Subcutaneous abdominal adipose tissue (tissue), 5 donors: ENCODE results near the gene ZNF532.

Experiments
- H3K27ac ChIP-seq: one replicate; pipeline ENCODE4 v1.7.0; 2013; ENCODE audit warnings: low read depth, mild to moderate bottlenecking, inconsistent platforms, low read length, moderate library complexity
- H3K27me3 ChIP-seq, 5 donors: one replicate each; pipeline ENCODE4 v1.7.0; 2013; ENCODE audit warnings: low read length in 5 of 5, inconsistent platforms in 1 of 5; ENCODE audit not compliant: control insufficient read depth in 5 of 5, insufficient read depth in 4 of 5
- H3K36me3 ChIP-seq, 5 donors: one replicate each; pipeline ENCODE4 v1.7.0; 2013; ENCODE audit warnings: low read length in 5 of 5; ENCODE audit not compliant: control insufficient read depth in 5 of 5, insufficient read depth in 5 of 5
- H3K4me1 ChIP-seq, 5 donors: one replicate each; pipeline ENCODE4 v1.7.0; 2013; ENCODE audit warnings: low read length in 5 of 5, mild to moderate bottlenecking in 3 of 5, moderate library complexity in 1 of 5; ENCODE audit not compliant: control insufficient read depth in 5 of 5, insufficient read depth in 5 of 5
- H3K4me3 ChIP-seq, 5 donors: one replicate each; pipeline ENCODE4 v1.7.0; 2013; ENCODE audit warnings: low read length in 5 of 5, low read depth in 1 of 5
- H3K9ac ChIP-seq, 5 donors: one replicate each; pipeline ENCODE4 v1.7.0; 2013; ENCODE audit warnings: low read length in 5 of 5, mild to moderate bottlenecking in 4 of 5, moderate library complexity in 3 of 5
- H3K9me3 ChIP-seq, 5 donors: one replicate each; pipeline ENCODE4 v1.7.0; 2013; ENCODE audit warnings: low read length in 5 of 5; ENCODE audit not compliant: control insufficient read depth in 5 of 5
- donor health status: healthy.
- donor health status: healthy.
- donor health status: healthy.
- donor health status: healthy.
- donor health status: healthy.

The ZNF532 gene

DNA sequence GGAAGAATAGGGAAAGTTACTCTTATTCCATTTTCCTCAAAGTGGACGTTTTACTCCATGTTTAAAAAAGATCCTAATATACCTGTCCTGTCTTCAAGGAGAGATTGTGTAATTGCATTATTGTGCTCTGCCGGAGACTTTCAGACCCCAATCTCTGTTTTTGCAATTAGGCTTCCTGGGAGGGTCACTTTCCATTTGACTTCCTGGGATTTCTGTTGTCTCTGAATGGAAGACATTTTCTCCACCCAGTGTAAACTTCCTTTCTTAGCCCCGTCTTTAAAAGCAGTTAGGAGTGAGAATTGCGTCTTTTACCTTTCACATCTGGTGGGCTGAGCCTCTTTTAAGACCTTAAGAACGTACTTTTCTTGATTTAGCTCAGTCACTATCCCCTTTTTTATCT lies 63.0 kb downstream of the ZNF532 start:
- H3K27me3 ChIP-seq, result no peaks in the 10 kb centered on the region
- peak overlapping the region in 2 of 5 donors; percentile 6 to 13 for H3K4me3 ChIP-seq
- H3K36me3 ChIP-seq, result peaks cover 0 to 14% (median 8%) of the 10 kb centered on the region in 5 donors
- H3K27ac ChIP-seq, result peak overlapping the region; percentile 24
- H3K9me3 ChIP-seq, result peaks cover 0 to 5% (median 0%) of the 10 kb centered on the region in 5 donors
- peaks cover 7 to 22% (median 16%) of the 10 kb centered on the region in 5 donors for H3K4me1 ChIP-seq
- H3K9ac ChIP-seq, result no peak overlapping the region

DNA sequence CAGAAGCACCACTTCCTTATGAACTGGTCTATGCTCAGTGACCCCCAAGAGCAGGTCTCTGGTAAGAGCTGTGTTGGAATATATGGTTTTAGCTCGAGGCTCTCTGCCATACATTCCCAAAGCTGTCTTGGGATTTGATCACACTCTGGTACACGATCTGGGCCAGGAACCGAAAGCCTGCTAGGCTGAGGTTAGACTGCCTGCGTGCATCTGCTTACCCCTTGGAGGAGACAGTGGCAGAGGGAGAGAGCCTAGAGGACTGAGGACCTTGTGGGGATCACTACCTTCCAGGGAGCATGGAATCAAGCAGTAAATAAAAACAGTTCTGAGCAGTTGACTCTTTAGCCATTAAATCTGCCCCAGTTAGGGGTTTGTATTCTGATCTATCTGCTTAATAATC lies 63.7 kb downstream of the ZNF532 start:
- Histone ChIP-seq H3K36me3 (peaks cover 0 to 9% (median 3%) of the 10 kb centered on the region in 5 donors), H3K9me3 (peaks cover 0 to 5% (median 0%) of the 10 kb centered on the region in 5 donors), H3K27ac (no peak overlapping the region), H3K27me3 (no peaks in the 10 kb centered on the region), H3K4me1 (peaks cover 7 to 22% (median 16%) of the 10 kb centered on the region in 5 donors), H3K4me3 (peak overlapping the region in 2 of 5 donors; percentile 31 to 37), H3K9ac (peak overlapping the region in 2 of 5 donors; percentile 8 to 53)

DNA sequence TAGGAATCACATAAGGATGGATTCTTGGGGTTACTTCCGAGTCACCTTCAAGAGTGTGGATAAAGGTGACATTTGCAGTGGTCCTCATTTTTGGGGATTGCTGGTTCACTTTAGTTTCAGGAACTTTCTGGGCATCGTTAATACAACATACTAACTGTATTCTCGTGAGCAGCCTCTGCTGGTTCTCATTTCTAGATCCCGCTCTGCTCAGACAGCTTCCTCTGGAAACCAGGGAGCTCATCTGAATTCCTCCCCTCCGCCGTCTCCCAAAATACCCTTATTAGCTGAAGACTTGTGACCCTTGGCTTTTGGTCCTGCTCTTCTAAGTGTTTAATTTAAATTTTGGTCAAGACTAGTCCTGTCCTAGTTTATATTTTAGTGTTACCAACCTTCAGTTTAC lies 64.5 kb downstream of the ZNF532 start:
- H3K9me3 ChIP-seq, result peaks cover 0 to 2% (median 0%) of the 10 kb centered on the region in 5 donors
- H3K4me3 ChIP-seq, result no peak overlapping the region
- H3K27ac ChIP-seq, result no peak overlapping the region
- peaks cover 0 to 7% (median under 1%) of the 10 kb centered on the region in 5 donors for H3K36me3 ChIP-seq
- H3K9ac ChIP-seq, result peak overlapping the region in 1 of 5 donors; percentile 1
- peaks cover 7 to 22% (median 16%) of the 10 kb centered on the region in 5 donors for H3K4me1 ChIP-seq
- no peaks in the 10 kb centered on the region for H3K27me3 ChIP-seq

GRCh38 chr18:58934356-58934755 lies 69.7 kb downstream of the ZNF532 start:
- Histone ChIP-seq H3K9me3 (no peaks in the 10 kb centered on the region), H3K36me3 (peaks cover 5 to 12% (median 8%) of the 10 kb centered on the region in 5 donors), H3K4me1 (peaks cover 0 to 24% (median 9%) of the 10 kb centered on the region in 5 donors), H3K4me3 (no peak overlapping the region), H3K27me3 (no peaks in the 10 kb centered on the region), H3K27ac (no peak overlapping the region), H3K9ac (no peak overlapping the region)

DNA sequence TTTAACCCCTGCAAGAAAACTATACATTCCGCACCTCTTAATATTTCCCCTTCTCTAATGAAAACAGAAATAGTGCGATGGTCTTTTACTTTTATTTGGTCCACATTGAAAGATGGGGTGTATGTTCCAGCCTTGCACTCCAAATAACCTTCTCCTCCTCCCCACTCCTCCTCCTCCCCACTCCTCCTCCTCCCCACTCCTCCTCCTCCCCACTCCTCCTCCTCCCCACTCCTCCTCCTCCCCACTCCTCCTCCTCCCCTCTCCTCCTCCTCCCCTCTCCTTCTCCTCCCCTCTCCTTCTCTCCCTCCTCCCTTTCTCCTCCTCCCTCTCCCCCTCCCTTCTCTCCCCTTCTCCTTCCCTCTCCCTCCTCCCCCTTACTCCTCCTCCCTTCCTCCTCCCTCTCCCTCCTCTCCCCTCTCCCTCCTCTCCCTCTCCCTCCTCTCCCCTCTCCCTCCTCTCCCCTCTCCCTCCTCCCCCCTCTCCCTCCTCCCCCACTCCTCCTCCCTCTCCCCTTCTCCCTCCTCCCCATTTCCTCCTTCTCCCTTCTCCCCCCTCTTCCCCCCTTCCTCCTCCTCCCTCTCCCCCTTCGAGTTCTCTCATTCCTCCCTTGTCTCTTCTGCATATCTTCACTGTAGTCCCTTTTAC lies 70.4 kb downstream of the ZNF532 start:
- Histone ChIP-seq H3K4me1 (peaks cover 0 to 24% (median 9%) of the 10 kb centered on the region in 5 donors), H3K27me3 (no peaks in the 10 kb centered on the region), H3K27ac (no peak overlapping the region), H3K36me3 (peaks cover 5 to 15% (median 8%) of the 10 kb centered on the region in 5 donors), H3K4me3 (no peak overlapping the region), H3K9ac (no peak overlapping the region), H3K9me3 (no peaks in the 10 kb centered on the region)

DNA sequence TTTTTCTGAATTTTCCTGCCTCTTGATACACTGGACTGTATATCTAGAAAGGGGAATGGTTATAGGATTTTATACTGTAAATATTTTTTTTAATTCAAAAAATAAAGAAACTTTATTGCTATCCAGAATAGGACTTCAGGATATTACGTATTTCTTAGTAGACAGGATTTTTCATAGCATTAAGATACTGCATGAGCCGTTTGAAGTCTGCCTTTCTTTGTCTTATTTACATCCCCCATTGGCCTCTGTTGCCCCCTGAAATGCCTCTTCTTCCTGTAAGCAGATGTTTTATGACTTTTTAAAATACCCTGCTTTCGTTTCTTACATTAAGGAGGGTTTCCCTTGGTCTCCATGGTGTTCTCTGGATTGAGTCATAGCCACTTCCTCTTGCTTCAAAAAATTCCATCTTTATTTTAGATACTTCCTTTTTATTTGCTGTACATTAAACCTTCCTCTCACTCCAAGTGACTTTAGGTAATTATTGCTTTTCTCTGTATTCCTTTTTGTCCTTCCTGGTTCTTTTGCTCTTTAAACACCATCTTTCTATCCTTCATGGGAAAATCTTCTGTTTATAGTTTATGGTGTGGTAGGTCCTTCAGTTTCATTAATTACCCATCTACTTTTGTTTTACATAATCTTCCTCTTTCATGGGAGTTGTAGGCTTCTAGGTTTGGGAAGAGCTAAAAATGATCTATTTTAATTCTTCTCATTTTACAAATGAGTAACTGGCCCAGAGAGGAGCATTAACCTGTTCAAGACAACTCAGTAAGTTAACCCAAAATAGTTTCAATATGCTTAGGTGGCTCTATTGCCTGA lies 72.6 kb downstream of the ZNF532 start:
- no peak overlapping the region for H3K9ac ChIP-seq
- no peaks in the 10 kb centered on the region for H3K27me3 ChIP-seq
- peaks cover 0 to 24% (median 9%) of the 10 kb centered on the region in 5 donors for H3K4me1 ChIP-seq
- peaks cover 11 to 22% (median 16%) of the 10 kb centered on the region in 5 donors for H3K36me3 ChIP-seq
- H3K9me3 ChIP-seq, result no peaks in the 10 kb centered on the region
- no peak overlapping the region for H3K4me3 ChIP-seq
- peak overlapping the region; percentile 17 for H3K27ac ChIP-seq

- Histone ChIP-seq H3K9ac (no peak overlapping the region), H3K4me1 (peaks cover 0 to 26% (median 9%) of the 10 kb centered on the region in 5 donors), H3K27ac (peak overlapping the region; percentile 17), H3K9me3 (no peaks in the 10 kb centered on the region), H3K27me3 (no peaks in the 10 kb centered on the region), H3K36me3 (peaks cover 13 to 22% (median 16%) of the 10 kb centered on the region in 5 donors), H3K4me3 (no peak overlapping the region)
Measured at GRCh38 chr18:58937887-58938267, 73.2 kb downstream of the ZNF532 start.

GRCh38 chr18:58941426-58942099 lies 76.9 kb downstream of the ZNF532 start:
- no peaks in the 10 kb centered on the region for H3K9me3 ChIP-seq
- H3K4me1 ChIP-seq, result peaks cover 0 to 23% (median 0%) of the 10 kb centered on the region in 5 donors
- no peak overlapping the region for H3K9ac ChIP-seq
- H3K27ac ChIP-seq, result no peak overlapping the region
- no peak overlapping the region for H3K4me3 ChIP-seq
- H3K27me3 ChIP-seq, result no peaks in the 10 kb centered on the region
- peaks cover 13 to 30% (median 24%) of the 10 kb centered on the region in 5 donors for H3K36me3 ChIP-seq

GRCh38 chr18:58943896-58944295 lies 79.2 kb downstream of the ZNF532 start:
- Histone ChIP-seq H3K27me3 (no peaks in the 10 kb centered on the region), H3K36me3 (peaks cover 8 to 40% (median 31%) of the 10 kb centered on the region in 5 donors), H3K27ac (no peak overlapping the region), H3K9me3 (no peaks in the 10 kb centered on the region), H3K4me3 (no peak overlapping the region), H3K4me1 (peaks cover 0 to 9% (median 0%) of the 10 kb centered on the region in 5 donors), H3K9ac (no peak overlapping the region)
